NOMO-1 treated with DMSO at 0.1 percent for 48 hours (cell line): ENCODE measurements around the gene SCUBE2.
"Not testable (repeated sequence)": the region's sequence is repeated elsewhere in the genome, so short reads cannot be mapped to it uniquely, and the experiment has no call there.

Experiments
- DNase-seq: peaks from one replicate; lab custom pipeline; 2025; ENCODE audit not compliant: unreplicated experiment; lab: John Stamatoyannopoulos, UW

Gene SCUBE2

DNA sequence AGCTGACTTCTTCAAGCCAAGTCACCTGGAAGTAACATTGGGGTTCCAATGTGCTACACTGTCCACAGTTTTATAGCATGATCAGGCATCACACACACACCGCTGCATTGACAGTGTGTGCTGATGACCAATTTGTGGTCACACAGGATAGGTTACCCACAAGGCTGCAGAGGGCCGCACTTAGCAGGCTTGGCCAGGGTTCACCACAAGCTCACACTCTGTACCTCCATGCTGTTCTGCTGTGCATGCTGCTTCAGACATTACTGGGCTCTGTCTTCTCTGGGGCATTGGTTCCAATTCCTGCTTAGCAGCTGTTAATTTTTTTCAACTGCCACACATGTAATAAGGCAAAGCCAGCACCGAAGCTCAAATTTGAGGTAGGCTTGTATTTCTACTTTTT lies 76.6 kb downstream of the SCUBE2 start:
- no peak for DNase-seq

DNA sequence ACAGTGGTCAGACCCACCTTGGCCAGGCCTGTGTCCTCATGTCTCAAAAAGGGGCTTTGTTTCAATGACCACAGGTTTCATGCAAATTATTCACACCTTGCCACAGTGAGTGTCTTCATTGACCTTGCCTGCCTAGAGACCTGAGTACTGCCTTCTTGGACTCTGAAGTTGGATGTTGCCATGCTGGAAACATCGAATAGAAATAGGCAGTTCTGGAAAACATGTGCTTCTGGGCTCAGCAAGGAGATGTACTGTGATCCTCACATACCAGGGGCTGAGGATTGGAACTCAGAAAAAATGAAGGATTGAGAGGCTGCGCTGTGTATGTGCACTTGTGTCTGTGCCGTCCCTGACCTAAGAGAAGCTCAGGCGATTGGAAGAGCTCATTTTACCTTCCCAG lies 78.0 kb downstream of the SCUBE2 start:
- no peak for DNase-seq

DNA sequence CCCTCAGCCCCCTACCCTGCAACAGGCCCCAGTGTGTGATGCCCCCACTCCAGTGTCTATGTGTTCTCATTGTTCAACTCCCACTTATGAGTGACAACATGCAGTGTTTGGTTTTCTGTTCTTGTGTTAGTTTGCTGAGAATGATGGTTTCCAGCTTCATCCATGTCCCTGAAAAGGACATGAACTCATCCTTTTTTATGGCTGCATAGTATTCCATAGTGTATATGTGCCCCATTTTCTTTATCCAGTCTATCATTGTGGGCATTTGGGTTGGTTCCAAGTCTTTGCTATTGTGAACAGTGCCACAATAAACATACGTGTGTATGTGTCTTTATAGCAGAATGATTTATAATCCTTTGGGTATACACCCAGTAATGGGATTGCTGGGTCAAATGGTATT lies 81.9 kb downstream of the SCUBE2 start:
- DNase-seq, result not testable (repeated sequence)

DNA sequence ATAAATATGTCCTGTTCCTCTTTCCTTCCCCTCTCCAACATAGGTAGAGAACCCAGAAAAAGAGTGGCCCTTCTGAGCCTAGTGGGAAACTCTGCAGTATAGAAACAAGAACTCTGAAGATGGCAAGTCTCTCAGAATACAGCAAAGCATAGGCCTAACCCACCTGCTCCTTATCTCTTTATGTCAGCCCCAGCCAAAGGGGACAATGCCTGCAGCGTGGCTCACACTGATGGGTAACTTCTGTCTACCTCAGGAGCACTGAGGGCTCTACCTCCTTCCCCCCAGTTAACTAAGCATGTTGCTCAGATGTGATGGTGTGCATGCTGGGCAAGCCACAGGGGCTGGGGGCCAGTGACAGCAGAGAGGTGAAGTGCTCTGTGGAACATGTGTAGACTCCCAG lies 82.7 kb downstream of the SCUBE2 start:
- DNase-seq, result no peak

DNA sequence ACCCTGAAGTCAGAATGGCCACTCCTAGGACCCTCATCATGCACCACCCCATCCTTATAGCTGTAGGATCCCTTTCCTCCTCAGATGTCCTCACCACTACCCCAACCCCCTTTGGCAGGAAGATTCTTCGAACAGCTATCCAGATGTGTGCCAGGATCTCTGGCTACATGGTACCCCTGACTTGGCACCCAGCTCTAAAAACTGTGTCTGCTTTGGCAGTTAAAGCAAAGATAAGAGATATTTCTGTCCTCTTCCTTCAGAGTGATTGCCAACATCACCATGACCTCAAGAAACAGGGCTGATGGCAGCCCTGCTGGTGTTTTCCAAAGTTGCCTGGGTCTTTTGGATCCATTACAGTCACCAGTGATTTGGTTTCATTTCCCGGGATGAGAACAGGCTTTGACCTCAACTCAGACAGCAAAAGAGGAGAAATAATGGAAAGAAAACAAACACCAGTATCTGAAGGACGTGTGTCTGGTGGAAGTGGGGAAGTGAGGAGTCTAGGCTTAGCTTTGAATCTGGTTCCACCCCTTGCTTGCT lies 83.3 kb downstream of the SCUBE2 start:
- no peak for DNase-seq

DNA sequence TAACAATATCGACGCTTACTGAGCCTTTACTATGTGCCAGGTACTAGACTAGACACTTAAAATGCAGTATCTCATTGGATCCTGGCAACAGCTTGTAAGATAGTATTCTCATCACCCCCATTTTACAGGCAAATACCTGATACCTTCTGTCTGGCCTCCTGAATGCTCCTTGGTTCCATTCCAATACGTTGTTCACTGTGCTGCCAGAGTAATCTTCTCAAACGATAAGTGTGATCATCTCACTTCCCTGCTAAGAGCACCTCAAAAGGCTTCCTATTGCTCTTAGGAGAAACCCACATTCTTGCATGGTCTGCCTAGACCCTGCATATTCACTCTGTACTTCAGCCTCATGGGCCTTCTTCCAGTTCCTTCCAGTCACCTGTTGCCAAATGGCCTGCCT lies 86.3 kb downstream of the SCUBE2 start:
- DNase-seq, result no peak

DNA sequence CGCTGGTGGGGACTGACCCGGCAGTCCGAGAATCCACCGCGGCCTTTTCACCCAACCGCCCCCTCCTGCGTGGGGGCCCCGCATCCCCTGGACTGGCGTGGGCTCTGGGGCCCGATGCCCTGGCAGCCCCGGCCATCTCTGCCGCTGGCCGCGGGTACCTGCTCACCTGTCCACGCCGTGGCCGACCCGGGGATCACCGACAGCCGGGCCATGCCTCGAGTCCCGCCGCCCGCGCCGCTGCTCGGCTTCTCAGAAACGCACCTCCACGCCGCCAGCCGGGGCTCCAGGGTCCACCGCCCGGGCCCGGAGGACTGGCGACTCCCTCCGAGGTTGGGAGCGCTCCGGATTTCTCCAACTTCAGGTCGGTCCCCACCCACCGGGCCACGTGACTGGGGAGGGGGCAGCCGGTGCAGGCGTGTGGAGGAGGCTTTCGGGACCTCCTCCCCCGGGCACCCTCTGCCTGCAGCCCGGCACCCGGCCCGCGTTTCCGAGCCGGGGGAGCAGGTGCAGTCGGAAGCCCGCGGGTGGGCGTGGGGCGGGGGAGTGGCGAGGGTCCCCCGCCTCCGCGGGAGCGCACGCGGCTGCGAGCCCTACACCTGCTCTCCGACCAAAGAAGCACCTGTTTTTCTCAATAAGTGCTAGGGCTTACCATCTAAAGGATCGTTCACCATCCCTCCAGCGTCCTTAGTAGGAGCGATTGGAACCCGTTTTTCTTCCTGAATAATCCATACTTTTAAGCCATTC lies 87.0 kb downstream of the SCUBE2 start:
- DNase-seq, result no peak

DNA sequence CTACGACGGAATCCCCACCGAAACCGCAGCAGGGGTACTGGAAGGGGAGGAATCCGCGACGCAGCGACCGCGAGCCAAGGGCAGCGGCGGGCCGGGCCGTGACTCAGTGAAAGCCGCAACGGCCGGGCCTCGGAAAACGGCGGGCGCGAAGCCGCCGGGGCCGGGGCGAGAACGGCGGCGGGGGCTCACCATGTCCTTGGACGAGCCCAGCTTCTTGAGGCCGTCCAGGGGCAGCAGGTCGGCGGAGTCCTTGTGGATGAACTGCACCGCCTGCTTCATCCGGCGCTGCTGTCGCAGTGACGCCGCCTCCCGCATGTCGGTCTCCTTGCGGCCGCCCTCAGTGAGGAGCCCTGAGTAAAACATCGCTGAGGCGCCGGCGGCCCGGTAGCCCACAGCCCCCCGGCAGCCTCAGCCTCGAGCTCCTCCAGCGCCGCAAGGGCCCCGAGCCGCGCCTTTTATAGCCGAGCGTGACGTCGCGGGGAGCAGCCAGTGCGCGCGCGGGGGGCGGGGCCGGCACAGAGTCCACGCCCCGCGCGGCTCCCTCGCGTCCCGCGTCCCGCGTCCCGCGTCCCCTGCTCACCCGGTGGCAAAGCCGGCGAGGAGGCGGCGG lies 87.7 kb downstream of the SCUBE2 start, which contains the start of gene NRIP3:
NRIP3 (minus strand) TSS at position 429 of the 610 bp plus-strand sequence; CDS start at position 363, 66 bp downstream.
- peak; percentile 60 for DNase-seq

DNA sequence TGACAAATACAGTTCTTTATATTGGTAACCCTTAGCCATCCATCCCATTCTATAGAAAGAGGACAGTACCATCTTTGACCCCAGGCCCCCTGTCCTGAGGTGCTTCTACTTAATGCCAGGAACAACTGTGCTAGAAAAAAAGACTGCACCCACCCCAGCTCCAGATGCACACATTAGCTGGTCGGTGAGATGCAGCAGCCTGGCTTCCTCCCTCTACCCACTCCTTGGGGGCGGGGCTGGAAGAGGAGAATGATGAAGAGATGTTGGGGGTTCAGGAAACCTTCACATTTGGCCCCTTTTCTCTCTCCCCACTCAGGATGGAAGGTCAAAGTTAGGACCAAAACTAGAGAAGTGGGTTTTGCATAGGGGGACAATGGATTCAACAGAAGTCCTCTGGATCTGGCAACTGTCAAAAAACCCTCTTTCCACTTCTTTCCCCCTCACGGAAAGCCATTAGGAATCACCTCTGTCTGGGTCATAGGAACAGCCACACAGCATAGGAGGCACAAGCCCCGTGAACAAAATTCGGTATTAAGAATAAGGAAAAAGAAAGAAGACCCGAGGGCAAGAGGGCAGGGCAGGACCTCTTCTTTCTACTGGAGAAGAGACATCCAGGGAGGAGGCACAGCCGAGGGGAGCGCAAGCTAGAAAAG lies 88.4 kb downstream of the SCUBE2 start:
- DNase-seq, result no peak

DNA sequence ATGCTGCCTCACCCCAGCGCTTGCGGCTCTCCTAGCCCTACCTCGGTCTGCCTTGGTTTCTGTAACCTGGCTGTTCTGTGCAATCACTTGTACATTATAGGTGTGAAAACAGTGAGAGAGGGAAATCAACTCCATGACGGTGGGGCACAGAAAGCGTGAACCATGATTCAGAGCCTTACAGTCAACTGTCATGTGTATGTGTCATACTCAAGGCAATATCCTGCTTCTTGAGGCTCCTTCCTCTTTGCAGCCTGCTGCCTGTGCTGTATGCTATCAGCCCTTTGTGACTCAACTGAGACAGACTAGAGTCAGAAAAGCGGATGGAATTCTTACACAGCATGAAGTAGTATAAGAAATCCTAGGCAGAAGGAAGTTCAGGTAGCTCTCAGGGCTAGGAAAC lies 89.7 kb downstream of the SCUBE2 start:
- DNase-seq, result peak; percentile 95

DNA sequence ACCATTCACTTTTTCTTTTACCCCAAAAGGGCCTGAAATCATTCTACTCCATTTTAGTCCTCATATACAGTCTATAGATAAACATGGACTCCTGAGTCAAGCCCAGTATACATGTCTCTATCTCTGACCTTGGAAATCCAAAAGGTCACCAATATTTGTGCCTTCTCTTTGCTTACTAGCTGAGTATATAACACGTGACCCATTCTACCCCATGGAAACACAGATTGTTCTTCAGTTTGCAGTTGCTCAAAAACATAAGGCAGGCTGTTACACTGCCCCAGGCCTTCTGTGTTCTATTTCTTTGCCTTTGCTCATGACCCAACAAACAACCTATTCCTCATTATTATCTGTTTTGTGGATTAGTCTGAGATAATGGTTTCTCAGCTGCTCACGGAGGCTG lies 93.4 kb downstream of the SCUBE2 start:
- no peak for DNase-seq

DNA sequence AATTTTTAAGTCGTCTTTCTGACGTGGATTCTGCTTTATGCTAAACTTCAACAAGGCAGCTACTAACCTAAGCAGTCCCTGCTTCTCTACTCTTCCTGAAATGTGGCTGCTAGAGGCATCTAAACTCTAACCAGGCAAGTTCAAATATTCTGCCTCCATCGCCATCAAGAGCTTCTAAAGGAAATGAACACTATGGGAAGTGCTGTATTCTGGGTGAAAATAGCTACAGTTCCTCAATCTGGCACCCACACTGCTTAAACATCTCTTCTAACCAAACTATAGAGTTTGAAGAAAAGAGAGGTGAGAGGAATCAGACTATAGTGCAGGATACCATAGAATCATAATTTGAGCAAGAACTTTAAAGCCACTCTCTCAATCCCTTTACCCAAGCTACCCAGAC lies 93.9 kb downstream of the SCUBE2 start:
- no peak for DNase-seq

DNA sequence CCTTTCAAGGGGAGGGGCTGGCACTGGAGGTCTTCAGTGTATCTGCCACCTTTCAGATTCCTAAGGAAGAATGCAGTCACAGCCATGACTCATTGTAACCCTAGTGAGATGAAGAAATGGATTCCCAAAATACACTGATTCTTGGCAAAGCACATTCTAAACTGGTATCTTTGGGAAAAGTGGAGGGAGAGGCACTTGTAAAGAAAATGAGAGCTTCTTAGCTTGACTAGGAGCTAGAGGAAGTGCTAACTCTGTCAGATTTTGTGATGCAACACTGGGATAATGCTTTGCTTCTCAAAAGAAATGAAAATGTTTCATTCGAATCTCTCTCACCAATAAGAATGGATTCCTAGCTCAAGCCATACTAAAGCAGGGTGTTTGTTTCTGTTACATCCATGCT lies 101.9 kb downstream of the SCUBE2 start:
- DNase-seq, result peak; percentile 28

DNA sequence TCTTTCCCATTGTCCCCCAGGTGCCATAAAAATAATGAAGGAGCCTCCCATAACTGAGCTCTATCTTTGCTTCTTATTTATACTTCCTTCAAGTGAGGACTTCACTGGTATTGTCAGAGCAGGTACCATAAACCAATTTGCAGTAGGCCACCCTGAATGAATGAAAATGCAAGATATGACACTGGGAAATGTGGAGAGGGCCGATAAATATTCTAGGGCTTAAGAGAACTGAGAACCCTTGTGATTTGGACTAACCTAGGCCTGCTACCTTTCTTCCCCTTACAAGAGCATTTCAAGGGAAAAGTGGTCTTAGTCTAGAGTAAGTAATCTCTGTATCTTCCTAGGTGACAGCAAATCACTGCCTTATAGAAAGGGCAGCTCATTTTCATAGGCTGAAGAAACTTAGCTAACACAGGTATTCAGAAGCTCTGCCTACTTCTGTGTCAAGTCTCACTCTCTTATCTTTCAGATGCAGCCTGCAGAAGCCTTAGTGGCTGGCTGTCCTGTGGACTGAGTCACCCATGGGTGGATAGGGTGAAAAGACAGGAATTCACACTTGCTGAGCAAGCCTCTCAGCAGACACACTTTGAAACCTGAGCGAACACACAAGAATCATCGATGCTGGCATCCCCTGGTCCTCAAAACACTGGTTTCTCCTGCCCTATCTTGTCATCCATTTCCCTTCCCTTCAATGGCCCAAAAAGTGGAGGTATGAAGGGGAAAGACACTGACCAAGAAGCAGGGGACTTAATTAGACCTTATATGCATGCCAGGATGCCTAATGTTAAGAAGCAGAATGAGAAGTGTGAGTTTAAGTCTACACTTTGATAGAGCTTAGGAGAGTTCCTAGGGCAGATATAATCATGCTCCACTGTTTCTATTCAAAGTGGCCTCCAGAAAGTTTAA lies 102.8 kb downstream of the SCUBE2 start:
- DNase-seq, result no peak

DNA sequence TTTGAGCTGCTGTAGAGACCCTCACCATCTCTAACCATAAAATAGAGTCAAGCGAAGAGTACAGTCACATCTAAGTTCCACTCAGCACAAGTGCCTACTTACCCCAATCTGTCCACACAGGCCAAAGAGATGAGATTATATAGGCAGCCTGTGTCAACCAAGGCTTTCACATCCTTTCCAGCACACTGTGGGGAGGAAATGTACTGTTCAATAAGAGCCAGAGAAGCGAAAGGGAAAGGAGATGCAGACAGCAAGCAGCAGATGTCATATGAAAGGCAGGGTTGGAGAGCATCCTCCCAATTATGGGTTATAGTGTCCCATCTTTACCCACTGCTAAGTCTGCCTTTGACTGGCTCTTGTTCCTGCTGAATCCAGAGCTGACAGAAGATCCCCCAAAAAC lies 104.0 kb downstream of the SCUBE2 start:
- DNase-seq, result no peak

DNA sequence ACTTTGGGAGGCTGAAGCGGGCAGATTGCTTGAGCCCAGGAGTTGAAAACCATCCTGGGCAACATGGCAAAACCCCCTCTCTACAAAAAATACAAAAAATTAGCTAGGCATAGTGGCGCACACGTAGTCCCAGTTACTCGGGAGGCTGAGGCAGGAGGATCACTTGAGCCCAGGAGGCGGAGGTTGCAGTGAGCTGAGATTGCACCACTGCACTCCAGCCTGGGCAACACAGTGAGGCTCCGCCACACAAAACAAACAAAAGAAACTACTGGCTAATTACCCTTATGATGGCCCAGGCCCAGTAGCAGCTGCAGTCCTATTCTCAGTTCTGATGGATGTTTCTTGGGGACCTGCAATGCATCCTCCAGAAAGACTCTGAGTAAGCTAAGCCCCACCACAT lies 104.6 kb downstream of the SCUBE2 start:
- not testable (repeated sequence) for DNase-seq

DNA sequence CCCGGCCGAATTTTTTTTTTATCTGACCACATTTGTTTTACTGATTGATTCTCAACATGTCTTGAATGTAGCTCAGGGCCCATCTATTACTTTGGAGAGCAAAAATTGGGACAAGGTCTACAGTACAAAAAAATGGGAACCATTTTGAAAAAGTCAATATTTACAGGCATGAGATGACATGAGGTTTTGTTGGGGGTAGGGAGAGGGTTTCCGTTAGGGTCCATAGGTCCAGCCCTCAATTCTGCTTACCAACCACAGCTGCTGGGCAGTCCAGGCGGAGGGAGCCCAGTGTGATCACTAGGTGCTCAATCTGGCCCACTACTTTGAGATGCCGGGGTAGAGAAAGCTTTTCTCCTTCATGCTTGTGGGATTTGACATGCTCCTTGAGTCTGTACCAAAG lies 105.9 kb downstream of the SCUBE2 start:
- no peak for DNase-seq

DNA sequence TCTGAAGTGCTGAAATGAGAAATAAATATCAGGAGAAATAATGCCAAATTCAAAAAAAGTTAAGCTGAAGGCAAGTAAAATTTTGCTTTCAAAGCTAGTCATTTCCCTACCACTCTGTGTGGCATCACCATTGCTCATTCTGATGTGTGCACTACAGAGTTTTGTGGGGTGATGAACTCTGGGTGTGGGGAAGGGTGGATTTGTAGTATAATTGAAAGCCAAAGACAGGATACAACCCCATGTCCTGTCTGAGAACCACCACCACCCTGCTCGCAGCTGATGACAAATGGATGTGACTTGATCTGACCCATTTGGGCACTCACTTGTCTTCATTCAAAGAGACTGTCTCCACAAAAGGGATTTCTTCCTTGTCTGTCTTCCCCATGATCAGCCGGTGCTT lies 107.8 kb downstream of the SCUBE2 start:
- DNase-seq, result no peak

DNA sequence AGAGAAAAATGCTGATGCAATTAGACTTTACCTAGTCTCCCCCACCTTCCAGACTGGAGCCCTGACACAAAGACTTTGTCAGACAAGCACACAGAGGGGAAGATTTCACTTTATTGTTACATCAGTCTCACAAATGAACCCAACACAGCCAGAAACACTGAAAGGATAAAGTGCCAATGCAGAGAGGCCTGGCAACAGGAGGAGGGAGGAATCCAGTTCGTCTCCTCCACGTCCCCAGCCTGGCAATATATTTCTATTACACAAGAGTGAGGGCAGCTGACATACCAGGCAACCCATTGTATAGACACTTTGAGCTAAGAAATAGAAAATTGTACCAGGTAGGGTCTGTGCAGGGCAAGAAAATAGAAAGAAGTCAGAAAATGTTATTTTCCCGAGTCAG lies 110.9 kb downstream of the SCUBE2 start:
- no peak for DNase-seq

DNA sequence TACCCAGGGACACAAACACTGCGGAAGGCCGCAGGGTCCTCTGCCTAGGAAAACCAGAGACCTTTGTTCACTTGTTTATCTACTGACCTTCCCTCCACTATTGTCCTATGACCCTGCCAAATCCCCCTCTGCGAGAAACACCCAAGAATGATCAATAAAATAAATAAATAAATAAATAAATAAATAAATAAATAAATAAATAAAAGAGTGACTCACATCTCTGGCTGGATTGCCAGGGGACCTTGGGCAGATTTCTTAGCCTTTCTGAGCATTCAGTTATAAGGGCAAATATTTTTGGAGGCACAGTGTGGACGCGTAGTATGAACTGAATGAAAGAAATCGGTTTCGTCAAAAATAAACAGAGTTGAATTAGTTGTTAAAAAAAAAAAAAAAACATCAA lies 112.0 kb downstream of the SCUBE2 start:
- DNase-seq, result not testable (repeated sequence)

DNA sequence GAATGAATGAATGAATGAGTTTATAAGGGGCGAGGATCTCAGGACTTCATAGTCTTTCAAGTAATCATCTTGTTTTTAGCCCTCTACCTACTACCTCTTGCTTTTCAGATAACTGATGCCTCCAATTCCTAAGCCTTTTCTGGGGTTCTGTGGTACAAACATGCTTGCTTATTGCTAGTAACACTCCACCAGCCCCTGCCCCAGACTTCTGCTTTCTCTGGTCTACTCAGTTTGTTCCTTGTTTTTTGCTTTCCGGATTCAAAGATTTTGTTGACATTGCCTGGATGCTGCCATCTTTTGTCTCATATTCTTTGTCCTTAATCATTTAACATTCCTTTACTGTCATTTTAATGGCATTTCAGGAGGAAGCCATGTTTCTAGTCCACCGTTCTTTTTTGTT lies 118.3 kb downstream of the SCUBE2 start:
- DNase-seq, result no peak
